CD14-positive monocyte (primary cell): ENCODE measurements around the gene KLHL21. TPM values are rescaled to one million over a fixed set of nuclear protein-coding genes. Genes with fewer than 3 reads are reported as not detected.

Experiments
- DNase-seq, 3 donors: peaks; one replicate each; pipeline ENCODE4 v3.0.0-alpha.2; 2011 to 2022
- H2AFZ ChIP-seq: 2 replicates; pipeline ENCODE4 v1.6.0; 2012; ENCODE audit warnings: mild to moderate bottlenecking, low read depth, low read length, inconsistent platforms; ENCODE audit not compliant: insufficient read depth, poor library complexity, severe bottlenecking
- H3K27ac ChIP-seq, 2 donors: 1 replicate in 1 of 2; 2 replicates in 1 of 2; pipeline ENCODE4 v1.5.1; 2012 to 2013; ENCODE audit warnings: low read length in 2 of 2, control low read depth in 1 of 2, inconsistent platforms in 1 of 2, low read depth in 1 of 2, mild to moderate bottlenecking in 1 of 2
- H3K27me3 ChIP-seq, 2 donors: one replicate each; pipeline versions ENCODE4 v1.6.0 to v1.6.1; 2011 to 2013; ENCODE audit warnings: low read length in 2 of 2; ENCODE audit not compliant: control insufficient read depth in 2 of 2, insufficient read depth in 2 of 2
- H3K36me3 ChIP-seq, 2 donors: replicated peaks in 1 of 2; 1 replicate in 1 of 2; 2 replicates in 1 of 2; pipeline versions ENCODE4 v1.5.1 to v1.6.1; 2012 to 2013; ENCODE audit warnings: low read length in 2 of 2, control low read depth in 1 of 2, inconsistent platforms in 1 of 2, mild to moderate bottlenecking in 1 of 2; ENCODE audit not compliant: insufficient read depth in 2 of 2, control insufficient read depth in 1 of 2
- H3K4me1 ChIP-seq, 2 donors: 1 replicate in 1 of 2; 2 replicates in 1 of 2; pipeline versions ENCODE4 v1.5.1 to v1.6.1; 2012 to 2013; ENCODE audit warnings: low read length in 2 of 2, control low read depth in 1 of 2, inconsistent platforms in 1 of 2, mild to moderate bottlenecking in 1 of 2, moderate library complexity in 1 of 2; ENCODE audit not compliant: insufficient read depth in 2 of 2, control insufficient read depth in 1 of 2
- H3K4me2 ChIP-seq: replicated peaks from 2 replicates; pipeline ENCODE3; 2012; ENCODE audit warnings: low read length, moderate library complexity, mild to moderate bottlenecking; ENCODE audit not compliant: poor library complexity, severe bottlenecking; ENCODE audit errors: extremely low read depth
- H3K4me3 ChIP-seq, 3 experiments: fragments of 200-600 bp in 1 of 3; sonication (generic) in 1 of 3; replicated peaks in 1 of 3; 1 replicate in 2 of 3; 2 replicates in 1 of 3; pipeline ENCODE4 v1.5.1; 2011 to 2013; ENCODE audit warnings: low read length in 3 of 3, mild to moderate bottlenecking in 3 of 3, control low read depth in 2 of 3, low read depth in 2 of 3, inconsistent platforms in 1 of 3, moderate library complexity in 1 of 3
- H3K79me2 ChIP-seq: 2 replicates; pipeline ENCODE4 v1.6.0; 2012; ENCODE audit warnings: mild to moderate bottlenecking, control low read depth, inconsistent platforms, low read length, moderate library complexity; ENCODE audit not compliant: insufficient read depth
- H3K9ac ChIP-seq: 2 replicates; pipeline ENCODE4 v1.6.0; 2017; ENCODE audit warnings: low read length, mild to moderate bottlenecking; ENCODE audit not compliant: insufficient read depth, poor library complexity, severe bottlenecking
- H3K9me3 ChIP-seq, 2 donors: replicated peaks in 1 of 2; 1 replicate in 1 of 2; 2 replicates in 1 of 2; pipeline versions ENCODE4 v1.5.1 to v1.6.1; 2012 to 2013; ENCODE audit warnings: low read length in 2 of 2, control low read depth in 1 of 2; ENCODE audit not compliant: control insufficient read depth in 1 of 2, insufficient read depth in 1 of 2
- H4K20me1 ChIP-seq: 2 replicates; pipeline ENCODE4 v1.6.0; 2012; ENCODE audit warnings: mild to moderate bottlenecking, low read length, control low read depth, moderate library complexity; ENCODE audit not compliant: insufficient read depth
- H3K27ac Mint-ChIP-seq, 7 donors: one replicate each; pipeline ENCODE4 v1.8.0; 2020; ENCODE audit warnings: mild to moderate bottlenecking in 7 of 7, mixed read lengths in 7 of 7, moderate library complexity in 6 of 7, inconsistent platforms in 2 of 7
- H3K27me3 Mint-ChIP-seq, 3 donors: one replicate each; pipeline ENCODE4 v1.8.0; 2021 to 2022; ENCODE audit warnings: low read depth in 3 of 3, mild to moderate bottlenecking in 3 of 3, mixed read lengths in 3 of 3, moderate library complexity in 3 of 3, inconsistent platforms in 1 of 3
- H3K36me3 Mint-ChIP-seq, 2 donors: one replicate each; pipeline ENCODE4 v1.8.0; 2020; ENCODE audit warnings: mixed read lengths in 2 of 2, inconsistent platforms in 1 of 2, mild to moderate bottlenecking in 1 of 2
- H3K4me1 Mint-ChIP-seq: one replicate; pipeline ENCODE4 v1.8.0; 2020; ENCODE audit warnings: mild to moderate bottlenecking, mixed read lengths
- H3K4me3 Mint-ChIP-seq, 2 donors: one replicate each; pipeline ENCODE4 v1.8.0; 2020; ENCODE audit warnings: mild to moderate bottlenecking in 2 of 2, mixed read lengths in 2 of 2, moderate library complexity in 1 of 2
- H3K9me3 Mint-ChIP-seq, 7 donors: one replicate each; pipeline ENCODE4 v1.8.0; 2020 to 2022; ENCODE audit warnings: mixed read lengths in 7 of 7, mild to moderate bottlenecking in 6 of 7, moderate library complexity in 6 of 7, inconsistent platforms in 2 of 7
- CTCF ChIP-seq: fragments of 200-600 bp; IDR thresholded peaks from one replicate; pipeline ENCODE4 v1.8.0; 2022; ENCODE audit warnings: antibody characterized with exemption, mild to moderate bottlenecking
- WGBS: methylation state at CpG from one replicate; pipeline ENCODE4 v1.1.5; 2013; ENCODE audit warnings: missing lambda C conversion rate; ENCODE audit not compliant: insufficient coverage; 5-methylcytosine and 5-hydroxymethylcytosine counted together
- intact Hi-C, 2 donors: fragments of 100-400 bp; cut with micrococcal nuclease; formaldehyde crosslinking; loops; one replicate each; pipeline versions ENCODE4 v1.15.0 to v1.15.1; 2023
- polyA plus RNA-seq, 3 donors: library from polyadenylated mRNA; depleted of rRNA in 1 of 3; unstranded in 2 of 3; stranded (reverse) in 1 of 3; fragments of 300-500 nt in 2 of 3; fragments of >200 nt in 1 of 3; fragmentation: Illumina TruSeq in 2 of 3; gene quantifications; 1 replicate in 2 of 3; 2 replicates in 1 of 3; pipeline ENCODE4 v1.2.3, GENCODE V29; 2012 to 2021

Gene KLHL21
- polyA plus RNA-seq, 3 donors, result 5.9 to 31.0 (median 7.3) TPM

GRCh38 chr1:6586404-6586816 lies 16.3 kb downstream of the KLHL21 start:
- Mint-ChIP-seq H3K36me3 (peaks cover 43 to 55% of the 10 kb centered on the region in 2 donors), H3K4me1 (peaks cover 38% of the 10 kb centered on the region), H3K9me3 (no peaks in the 10 kb centered on the region), H3K27ac (no peak overlapping the region), H3K27me3 (no peaks in the 10 kb centered on the region), H3K4me3 (no peak overlapping the region)
- Histone ChIP-seq H3K27ac (no peak overlapping the region), H3K4me1 (peaks cover 31 to 33% of the 10 kb centered on the region in 2 donors), H3K27me3 (no peaks in the 10 kb centered on the region), H4K20me1 (peaks cover 97% of the 10 kb centered on the region), H3K36me3 (peaks cover 47 to 62% of the 10 kb centered on the region in 2 donors), H3K9ac (no peak overlapping the region), H2AFZ (no peak overlapping the region), H3K79me2 (peaks cover 32% of the 10 kb centered on the region), H3K9me3 (no peaks in the 10 kb centered on the region), H3K4me2 (no peak overlapping the region), H3K4me3 (no peak overlapping the region)
- whole genome bisulfite sequencing, result 97% methylated on average over 11 of the region's 11 CpGs
- intact Hi-C loops, result no loop called here
- TF ChIP-seq CTCF, result no peak
- peak in 1 of 3 donors; percentile 10 for DNase-seq

- peak overlapping the region in 1 of 7 donors; percentile 45 for H3K27ac Mint-ChIP-seq
- peaks cover 38% of the 10 kb centered on the region for H3K79me2 ChIP-seq
- H3K27ac ChIP-seq, result no peak overlapping the region
- H4K20me1 ChIP-seq, result peaks cover 97% of the 10 kb centered on the region
- 96% methylated on average over 7 of the region's 7 CpGs for WGBS
- H3K9ac ChIP-seq, result no peak overlapping the region
- no peaks in the 10 kb centered on the region for H3K9me3 ChIP-seq
- H3K9me3 Mint-ChIP-seq, result no peaks in the 10 kb centered on the region
- peaks cover 43 to 51% of the 10 kb centered on the region in 2 donors for H3K36me3 Mint-ChIP-seq
- no peak overlapping the region for H3K4me2 ChIP-seq
- H2AFZ ChIP-seq, result no peak overlapping the region
- no peaks in the 10 kb centered on the region for H3K27me3 Mint-ChIP-seq
- H3K36me3 ChIP-seq, result peaks cover 47 to 60% of the 10 kb centered on the region in 2 donors
- H3K4me3 ChIP-seq, result no peak overlapping the region
- H3K4me1 ChIP-seq, result peaks cover 31 to 33% of the 10 kb centered on the region in 2 donors
- DNase-seq, result no peak
- H3K4me3 Mint-ChIP-seq, result no peak overlapping the region
- no peaks in the 10 kb centered on the region for H3K27me3 ChIP-seq
- H3K4me1 Mint-ChIP-seq, result peaks cover 38% of the 10 kb centered on the region
- intact Hi-C loops, result no loop called here
- no peak for TF ChIP-seq CTCF
Observed at GRCh38 chr1:6585841-6586240, 16.8 kb downstream of the KLHL21 start.
